T-helper 2 cell treated with Interferon-gamma antibody and Interleukin-4, amounts not matched to agents 5 μg/mL and 100 μg/mL, for 36 hours (primary cell): ENCODE results near the gene ZNF487.
"Not testable (repeated sequence)": the region's sequence is repeated elsewhere in the genome, so short reads cannot be mapped to it uniquely, and the experiment has no call there.

Experiments used
- DNase-seq: peaks from one replicate; pipeline ENCODE4 v3.0.0; 2021; ENCODE audit warnings: low spot score
- H3K27ac Mint-ChIP-seq: one replicate; pipeline ENCODE4 v1.8.0; 2021; ENCODE audit warnings: mild to moderate bottlenecking, mixed read lengths
- H3K27me3 Mint-ChIP-seq: one replicate; pipeline ENCODE4 v1.8.0; 2021; ENCODE audit warnings: low read depth, mixed read lengths
- H3K36me3 Mint-ChIP-seq: one replicate; pipeline ENCODE4 v1.8.0; 2021; ENCODE audit warnings: low read depth, mixed read lengths
- H3K4me1 Mint-ChIP-seq: one replicate; pipeline ENCODE4 v1.8.0; 2021; ENCODE audit warnings: low read depth, mixed read lengths
- H3K4me3 Mint-ChIP-seq: one replicate; pipeline ENCODE4 v1.8.0; 2022; ENCODE audit warnings: mild to moderate bottlenecking, moderate library complexity, mixed read lengths
- H3K9me3 Mint-ChIP-seq: one replicate; pipeline ENCODE4 v1.8.0; 2021; ENCODE audit warnings: mixed read lengths

ZNF487 gene

GRCh38 chr10:43410345-43410744, 26.6 kb upstream of the ZNF487 start:
- no peak for DNase-seq
- peak overlapping the region; percentile 97 for H3K4me3 Mint-ChIP-seq
- peaks cover 28% of the 10 kb centered on the region for H3K36me3 Mint-ChIP-seq
- H3K9me3 Mint-ChIP-seq, result no peaks in the 10 kb centered on the region
- H3K4me1 Mint-ChIP-seq, result peaks cover 13% of the 10 kb centered on the region
- H3K27me3 Mint-ChIP-seq, result no peaks in the 10 kb centered on the region
- H3K27ac Mint-ChIP-seq, result peak overlapping the region; percentile 99

- peaks cover 13% of the 10 kb centered on the region for H3K4me1 Mint-ChIP-seq
Measured at GRCh38 chr10:43411536-43411935, 25.4 kb upstream of the ZNF487 start.

GRCh38 chr10:43415544-43415943, 21.4 kb upstream of the ZNF487 start:
- H3K27me3 Mint-ChIP-seq, result no peaks in the 10 kb centered on the region
- H3K4me1 Mint-ChIP-seq, result peaks cover 31% of the 10 kb centered on the region
- no peak overlapping the region for H3K27ac Mint-ChIP-seq
- H3K4me3 Mint-ChIP-seq, result no peak overlapping the region
- peaks cover 4% of the 10 kb centered on the region for H3K9me3 Mint-ChIP-seq
- no peak for DNase-seq
- no peaks in the 10 kb centered on the region for H3K36me3 Mint-ChIP-seq

More at GRCh38 chr10:43411536-43411935, 25.4 kb upstream of the ZNF487 start:
- H3K9me3 Mint-ChIP-seq, result no peaks in the 10 kb centered on the region
- H3K36me3 Mint-ChIP-seq, result peaks cover 17% of the 10 kb centered on the region
- no peak overlapping the region for H3K27ac Mint-ChIP-seq
- DNase-seq, result no peak
- no peak overlapping the region for H3K4me3 Mint-ChIP-seq
- no peaks in the 10 kb centered on the region for H3K27me3 Mint-ChIP-seq

GRCh38 chr10:43417950-43418768, 18.8 kb upstream of the ZNF487 start:
- DNase-seq, result peak; percentile 52
- Mint-ChIP-seq H3K4me3 (peak overlapping the region; percentile 60), H3K9me3 (peaks cover 4% of the 10 kb centered on the region), H3K4me1 (peaks cover 38% of the 10 kb centered on the region), H3K36me3 (no peaks in the 10 kb centered on the region), H3K27ac (peak overlapping the region; percentile 91), H3K27me3 (no peaks in the 10 kb centered on the region)

- H3K4me3 Mint-ChIP-seq, result peak overlapping the region; percentile 73
- no peaks in the 10 kb centered on the region for H3K27me3 Mint-ChIP-seq
- no peak for DNase-seq
- peaks cover 4% of the 10 kb centered on the region for H3K9me3 Mint-ChIP-seq
- H3K4me1 Mint-ChIP-seq, result peaks cover 36% of the 10 kb centered on the region
- no peaks in the 10 kb centered on the region for H3K36me3 Mint-ChIP-seq
- H3K27ac Mint-ChIP-seq, result peak overlapping the region; percentile 92
Measured at GRCh38 chr10:43419997-43420368, 16.9 kb upstream of the ZNF487 start.

GRCh38 chr10:43420369-43421200, 16.3 kb upstream of the ZNF487 start:
- Mint-ChIP-seq H3K27me3 (no peaks in the 10 kb centered on the region), H3K9me3 (peaks cover 4% of the 10 kb centered on the region), H3K27ac (peak overlapping the region; percentile 98), H3K4me3 (peak overlapping the region; percentile 91), H3K4me1 (peaks cover 37% of the 10 kb centered on the region), H3K36me3 (no peaks in the 10 kb centered on the region)
- peak; percentile 87 for DNase-seq

- Mint-ChIP-seq H3K36me3 (no peaks in the 10 kb centered on the region), H3K27me3 (no peaks in the 10 kb centered on the region), H3K4me1 (peaks cover 42% of the 10 kb centered on the region), H3K4me3 (peak overlapping the region; percentile 91), H3K27ac (peak overlapping the region; percentile 98), H3K9me3 (peaks cover 4% of the 10 kb centered on the region)
- DNase-seq, result no peak
Measured at GRCh38 chr10:43421201-43421507, 15.8 kb upstream of the ZNF487 start.

DNA sequence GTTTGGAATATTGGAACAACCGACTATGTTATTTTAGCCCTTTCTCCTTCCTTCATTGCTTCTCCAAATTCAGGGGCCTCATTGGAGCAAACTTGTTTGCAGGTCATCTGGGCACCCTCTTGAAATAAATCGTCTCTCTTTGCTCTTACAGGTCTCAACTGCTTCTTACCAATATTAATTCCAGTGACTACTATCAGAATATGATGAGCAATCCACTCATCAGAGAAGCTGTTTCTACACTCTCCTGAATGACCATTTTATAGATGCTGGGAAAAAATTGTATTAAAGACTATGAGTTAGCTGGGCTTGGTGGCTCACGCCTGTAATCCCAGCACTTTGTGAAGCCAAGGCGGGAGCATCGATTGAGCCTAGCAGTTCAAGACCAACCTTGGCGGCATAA, 15.4 kb upstream of the ZNF487 start:
- no peaks in the 10 kb centered on the region for H3K36me3 Mint-ChIP-seq
- DNase-seq, result no peak
- H3K4me3 Mint-ChIP-seq, result peak overlapping the region; percentile 44
- peak overlapping the region; percentile 26 for H3K27ac Mint-ChIP-seq
- H3K9me3 Mint-ChIP-seq, result peaks cover 4% of the 10 kb centered on the region
- H3K27me3 Mint-ChIP-seq, result no peaks in the 10 kb centered on the region
- H3K4me1 Mint-ChIP-seq, result peaks cover 42% of the 10 kb centered on the region

DNA sequence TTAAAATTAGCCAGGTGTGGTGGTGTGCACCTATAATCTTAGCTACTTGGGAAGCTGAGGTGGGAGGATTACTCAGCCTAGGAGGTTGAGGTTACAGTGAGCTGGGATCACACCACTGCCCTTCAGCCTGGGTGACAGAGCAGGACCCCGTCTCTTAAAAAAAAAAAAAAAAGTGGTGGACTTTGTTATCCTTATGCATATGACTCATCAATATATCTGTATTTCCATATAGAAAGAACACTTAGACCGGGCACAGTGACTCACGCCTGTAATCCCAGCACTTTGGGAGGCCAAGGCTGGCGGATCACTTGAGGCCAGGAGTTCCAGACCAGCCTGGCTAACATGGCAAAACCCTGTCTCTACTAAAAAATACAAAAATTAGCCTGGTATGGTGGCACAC, 15.0 kb upstream of the ZNF487 start:
- peak overlapping the region; percentile 44 for H3K4me3 Mint-ChIP-seq
- H3K27me3 Mint-ChIP-seq, H3K9me3 Mint-ChIP-seq, DNase-seq, H3K36me3 Mint-ChIP-seq: not testable (repeated sequence)
- H3K4me1 Mint-ChIP-seq, result peaks cover 42% of the 10 kb centered on the region
- H3K27ac Mint-ChIP-seq, result peak overlapping the region; percentile 26

DNA sequence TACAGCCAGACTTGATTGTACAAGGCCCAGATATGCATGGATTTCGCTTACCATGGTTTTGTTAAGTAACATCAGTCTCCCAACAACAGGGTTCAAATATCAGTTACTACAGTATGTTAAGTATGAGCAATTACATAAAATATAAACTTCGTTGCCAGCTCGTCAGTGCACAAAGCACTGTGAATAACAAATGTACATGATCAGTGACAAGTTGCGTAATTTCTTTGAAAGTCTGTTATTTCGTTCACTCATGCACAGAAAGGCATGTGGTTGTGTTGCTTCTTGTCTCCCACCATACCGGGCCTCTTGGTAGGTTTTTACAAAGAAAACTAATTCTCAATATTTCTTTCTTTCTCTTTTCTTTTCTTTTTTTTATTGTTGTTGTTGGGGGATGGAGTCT, 12.5 kb upstream of the ZNF487 start:
- H3K27ac Mint-ChIP-seq, result no peak overlapping the region
- DNase-seq, result no peak
- H3K36me3 Mint-ChIP-seq, result no peaks in the 10 kb centered on the region
- no peak overlapping the region for H3K4me3 Mint-ChIP-seq
- H3K27me3 Mint-ChIP-seq, result no peaks in the 10 kb centered on the region
- peaks cover 4% of the 10 kb centered on the region for H3K9me3 Mint-ChIP-seq
- H3K4me1 Mint-ChIP-seq, result peaks cover 35% of the 10 kb centered on the region

GRCh38 chr10:43426476-43426875, 10.4 kb upstream of the ZNF487 start:
- H3K27me3 Mint-ChIP-seq, H3K27ac Mint-ChIP-seq, H3K36me3 Mint-ChIP-seq, H3K9me3 Mint-ChIP-seq, DNase-seq, H3K4me3 Mint-ChIP-seq: not testable (repeated sequence)
- peaks cover 20% of the 10 kb centered on the region for H3K4me1 Mint-ChIP-seq

GRCh38 chr10:43427166-43427825, 9.6 kb upstream of the ZNF487 start:
- peak; percentile 31 for DNase-seq
- peak overlapping the region; percentile 85 for H3K27ac Mint-ChIP-seq
- H3K4me3 Mint-ChIP-seq, result peak overlapping the region; percentile 62
- H3K27me3 Mint-ChIP-seq, result no peaks in the 10 kb centered on the region
- H3K4me1 Mint-ChIP-seq, result peaks cover 16% of the 10 kb centered on the region
- no peaks in the 10 kb centered on the region for H3K36me3 Mint-ChIP-seq
- no peaks in the 10 kb centered on the region for H3K9me3 Mint-ChIP-seq

- Mint-ChIP-seq H3K27me3 (no peaks in the 10 kb centered on the region), H3K4me1 (peaks cover 11% of the 10 kb centered on the region), H3K27ac (no peak overlapping the region), H3K36me3 (peaks cover 5% of the 10 kb centered on the region), H3K9me3 (no peaks in the 10 kb centered on the region), H3K4me3 (no peak overlapping the region)
- no peak for DNase-seq
Measured at GRCh38 chr10:43430926-43431663, 5.8 kb upstream of the ZNF487 start.
